GM19438 (cell line): ENCODE measurements around the gene GOLGA6C.
"Not testable (repeated sequence)": the region's sequence is repeated elsewhere in the genome, so short reads cannot be mapped to it uniquely, and the experiment has no call there.

ENCODE experiments used
- ATAC-seq: cut with Tn5 transposase; IDR thresholded peaks from one replicate; pipeline ENCODE4 v1.9.1; 2021; ENCODE audit warnings: low read depth; ENCODE audit not compliant: unreplicated experiment

GOLGA6C gene

GRCh38 chr15:75227112-75227511 is 31.0 kb upstream of the GOLGA6C start:
- ATAC-seq, result not testable (repeated sequence)

GRCh38 chr15:75227663-75228280 is 30.4 kb upstream of the GOLGA6C start:
- no peak for ATAC-seq

- no peak for ATAC-seq
These were observed 29.3 kb upstream of the GOLGA6C start for GRCh38 chr15:75228787-75229186.

GRCh38 chr15:75229191-75230015 is 28.7 kb upstream of the GOLGA6C start:
- ATAC-seq, result no peak

GRCh38 chr15:75230016-75230343 is 28.2 kb upstream of the GOLGA6C start:
- ATAC-seq, result no peak

- ATAC-seq, result no peak
These were observed 27.4 kb upstream of the GOLGA6C start for GRCh38 chr15:75230551-75231371.

- no peak for ATAC-seq
These were observed 26.3 kb upstream of the GOLGA6C start for GRCh38 chr15:75231836-75232235.

- no peak for ATAC-seq
These were observed 25.8 kb upstream of the GOLGA6C start for GRCh38 chr15:75232252-75232813.

GRCh38 chr15:75232826-75233503 is 25.2 kb upstream of the GOLGA6C start:
- no peak for ATAC-seq

GRCh38 chr15:75233504-75234190 is 24.5 kb upstream of the GOLGA6C start:
- no peak for ATAC-seq

GRCh38 chr15:75234191-75234810 is 23.8 kb upstream of the GOLGA6C start:
- no peak for ATAC-seq

GRCh38 chr15:75235051-75235673 is 23.0 kb upstream of the GOLGA6C start:
- ATAC-seq, result no peak

GRCh38 chr15:75235760-75236729 is 22.1 kb upstream of the GOLGA6C start:
- no peak for ATAC-seq

- no peak for ATAC-seq
These were observed 20.7 kb upstream of the GOLGA6C start for GRCh38 chr15:75237316-75237982.

- ATAC-seq, result no peak
These were observed 20.0 kb upstream of the GOLGA6C start for GRCh38 chr15:75238150-75238549.

- ATAC-seq, result not testable (repeated sequence)
These were observed 12.4 kb upstream of the GOLGA6C start for GRCh38 chr15:75245741-75246140.

GRCh38 chr15:75248991-75249390 is 9.1 kb upstream of the GOLGA6C start:
- ATAC-seq, result not testable (repeated sequence)
